ENCODE data around the gene AGBL3.

- no peak for TF ChIP-seq CTCF (IDR thresholded peaks at IDR 0.05; ENCODE audit: insufficient read depth, low read depth, low read length)
- no peak for TF ChIP-seq EZH2 (IDR thresholded peaks at IDR 0.05; ENCODE audit: insufficient read depth, low read length)
Observed at GRCh38 chr7:135102372-135102771, 116.1 kb downstream of the AGBL3 start.

Measured in astrocyte (in vitro differentiated cells and primary cell).